Osteocyte (in vitro differentiated cells): Measurements from ENCODE around the gene SETD2. TPM values are rescaled to one million over a fixed set of nuclear protein-coding genes. Genes with fewer than 3 reads are reported as not detected.

Experiments used
- DNase-seq: peaks from one replicate; pipeline ENCODE4 v3.0.0; 2021; ENCODE audit warnings: mixed read lengths; ENCODE audit not compliant: unreplicated experiment; ENCODE audit errors: extremely low spot score
- H3K27ac Mint-ChIP-seq: one replicate; pipeline ENCODE4 v1.8.0; 2021; ENCODE audit warnings: mild to moderate bottlenecking, mixed read lengths; ENCODE audit not compliant: unreplicated experiment
- H3K27me3 Mint-ChIP-seq: one replicate; pipeline ENCODE4 v1.8.0; 2021; ENCODE audit warnings: mixed read lengths; ENCODE audit not compliant: unreplicated experiment
- H3K36me3 Mint-ChIP-seq: one replicate; pipeline ENCODE4 v1.8.0; 2021; ENCODE audit warnings: mixed read lengths; ENCODE audit not compliant: unreplicated experiment
- H3K4me1 Mint-ChIP-seq: one replicate; pipeline ENCODE4 v1.8.0; 2021; ENCODE audit warnings: mixed read lengths; ENCODE audit not compliant: unreplicated experiment
- H3K4me3 Mint-ChIP-seq: one replicate; pipeline ENCODE4 v1.8.0; 2021; ENCODE audit warnings: mild to moderate bottlenecking, moderate library complexity, mixed read lengths; ENCODE audit not compliant: unreplicated experiment
- H3K9me3 Mint-ChIP-seq: one replicate; pipeline ENCODE4 v1.8.0; 2021; ENCODE audit warnings: mixed read lengths; ENCODE audit not compliant: unreplicated experiment
- CTCF ChIP-seq: fragments of 200-600 bp; sonication (generic); IDR thresholded peaks from 2 replicates; pipeline ENCODE4 v1.5.0; 2021; ENCODE audit warnings: antibody characterized with exemption, mild to moderate bottlenecking, moderate library complexity
- total RNA-seq: library from RNA; stranded (reverse); gene quantifications from 2 replicates; pipeline ENCODE4 v1.2.1, GENCODE V29; 2021

SETD2 gene
- total RNA-seq, 1 donor from 2014 or later = 45.0 TPM

GRCh38 chr3:47013231-47013630, 150.7 kb downstream of the SETD2 start:
- Mint-ChIP-seq H3K27me3 (no peaks in the 10 kb centered on the region), H3K27ac (no peak overlapping the region), H3K4me1 (peaks cover 25% of the 10 kb centered on the region), H3K9me3 (no peaks in the 10 kb centered on the region), H3K36me3 (peaks cover 16% of the 10 kb centered on the region), H3K4me3 (no peak overlapping the region)
- no peak for TF ChIP-seq CTCF
- no peak for DNase-seq

GRCh38 chr3:47012342-47013230, 151.3 kb downstream of the SETD2 start:
- no peak for TF ChIP-seq CTCF
- Mint-ChIP-seq H3K4me3 (no peak overlapping the region), H3K9me3 (no peaks in the 10 kb centered on the region), H3K36me3 (peaks cover 13% of the 10 kb centered on the region), H3K27ac (no peak overlapping the region), H3K4me1 (peaks cover 18% of the 10 kb centered on the region), H3K27me3 (no peaks in the 10 kb centered on the region)
- DNase-seq = no peak

GRCh38 chr3:47011371-47011770, 152.5 kb downstream of the SETD2 start:
- no peak for TF ChIP-seq CTCF
- no peak overlapping the region for H3K4me3 Mint-ChIP-seq
- H3K27me3 Mint-ChIP-seq = no peaks in the 10 kb centered on the region
- DNase-seq = no peak
- H3K4me1 Mint-ChIP-seq = peaks cover 10% of the 10 kb centered on the region
- H3K27ac Mint-ChIP-seq = peak overlapping the region; percentile 85
- H3K36me3 Mint-ChIP-seq = peaks cover 4% of the 10 kb centered on the region
- H3K9me3 Mint-ChIP-seq = no peaks in the 10 kb centered on the region

GRCh38 chr3:47010910-47011309, 153.0 kb downstream of the SETD2 start:
- no peak overlapping the region for H3K4me3 Mint-ChIP-seq
- peaks cover 2% of the 10 kb centered on the region for H3K36me3 Mint-ChIP-seq
- H3K27ac Mint-ChIP-seq = peak overlapping the region; percentile 85
- no peak for DNase-seq
- H3K27me3 Mint-ChIP-seq = no peaks in the 10 kb centered on the region
- TF ChIP-seq CTCF = no peak
- H3K4me1 Mint-ChIP-seq = peaks cover 10% of the 10 kb centered on the region
- H3K9me3 Mint-ChIP-seq = no peaks in the 10 kb centered on the region

- Mint-ChIP-seq H3K9me3 (no peaks in the 10 kb centered on the region), H3K4me1 (peaks cover 10% of the 10 kb centered on the region), H3K27me3 (no peaks in the 10 kb centered on the region), H3K4me3 (peak overlapping the region; percentile 75), H3K27ac (peak overlapping the region; percentile 85), H3K36me3 (peaks cover 2% of the 10 kb centered on the region)
- no peak for DNase-seq
- TF ChIP-seq CTCF = no peak
Observed at GRCh38 chr3:47010111-47010712, 153.7 kb downstream of the SETD2 start.
